ENCODE data around the gene MNT.
A peak's percentile ranks its signal among the peaks of the same experiment; 100 is the strongest.

The MNT gene

DNA sequence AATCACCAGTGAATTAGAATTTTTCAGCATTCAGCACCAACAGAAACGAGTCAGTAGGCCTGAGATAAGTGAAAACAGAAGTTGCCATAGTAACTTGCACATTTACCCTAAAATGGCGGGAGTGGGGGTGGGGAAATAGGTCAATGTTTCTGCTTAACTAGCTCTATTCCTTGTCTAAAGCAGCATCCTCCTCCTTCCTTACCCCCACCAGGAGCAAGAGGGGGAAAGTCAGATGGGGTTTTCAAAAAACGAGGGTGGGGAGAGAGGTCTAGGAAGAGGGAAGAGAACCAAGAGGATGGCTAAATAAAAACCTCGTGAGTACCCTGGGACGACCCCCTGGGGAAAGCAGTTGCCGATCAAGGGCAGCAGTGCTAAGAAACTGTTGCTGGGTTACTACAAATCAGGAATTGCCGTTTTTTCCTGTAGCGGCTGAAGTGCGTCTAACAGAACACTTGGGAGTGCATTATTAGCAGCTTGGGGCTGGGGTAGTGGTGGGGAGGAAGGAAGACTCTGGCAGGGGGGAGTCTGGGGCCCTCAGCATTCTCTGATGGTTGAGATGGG is 34.4 kb upstream of the MNT start:
- no peak for DNase-seq (ENCODE audit: low read depth)
- no peak overlapping the region for H3K4me3 ChIP-seq (ENCODE audit: low read depth, low read length)
- TF ChIP-seq, protein P1, sequence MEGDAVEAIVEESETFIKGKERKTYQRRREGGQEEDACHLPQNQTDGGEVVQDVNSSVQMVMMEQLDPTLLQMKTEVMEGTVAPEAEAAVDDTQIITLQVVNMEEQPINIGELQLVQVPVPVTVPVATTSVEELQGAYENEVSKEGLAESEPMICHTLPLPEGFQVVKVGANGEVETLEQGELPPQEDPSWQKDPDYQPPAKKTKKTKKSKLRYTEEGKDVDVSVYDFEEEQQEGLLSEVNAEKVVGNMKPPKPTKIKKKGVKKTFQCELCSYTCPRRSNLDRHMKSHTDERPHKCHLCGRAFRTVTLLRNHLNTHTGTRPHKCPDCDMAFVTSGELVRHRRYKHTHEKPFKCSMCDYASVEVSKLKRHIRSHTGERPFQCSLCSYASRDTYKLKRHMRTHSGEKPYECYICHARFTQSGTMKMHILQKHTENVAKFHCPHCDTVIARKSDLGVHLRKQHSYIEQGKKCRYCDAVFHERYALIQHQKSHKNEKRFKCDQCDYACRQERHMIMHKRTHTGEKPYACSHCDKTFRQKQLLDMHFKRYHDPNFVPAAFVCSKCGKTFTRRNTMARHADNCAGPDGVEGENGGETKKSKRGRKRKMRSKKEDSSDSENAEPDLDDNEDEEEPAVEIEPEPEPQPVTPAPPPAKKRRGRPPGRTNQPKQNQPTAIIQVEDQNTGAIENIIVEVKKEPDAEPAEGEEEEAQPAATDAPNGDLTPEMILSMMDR (IDR thresholded peaks at IDR 0.05; ENCODE audit: low read depth, low read length), result no peak
- TF ChIP-seq MYC (IDR thresholded peaks at IDR 0.05; ENCODE audit: low read depth, low read length), result no peak

DNA sequence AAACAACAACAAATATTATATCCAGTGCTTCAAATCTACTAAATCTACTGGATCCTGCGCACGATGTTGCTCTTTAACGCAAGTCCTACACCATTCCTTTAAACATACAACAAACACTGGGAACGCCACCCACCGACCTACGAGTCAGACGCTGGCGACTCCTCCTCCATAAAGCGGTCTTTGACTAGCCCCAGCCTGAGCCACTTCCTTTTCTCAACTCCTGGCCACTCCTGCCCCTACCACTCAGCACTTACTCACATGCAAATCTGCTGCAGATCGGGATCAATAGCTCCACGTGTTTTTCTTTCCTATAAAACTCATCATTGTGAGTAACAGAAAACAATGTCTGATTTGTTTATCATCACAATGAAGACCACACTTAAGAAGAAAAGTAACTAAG is 32.8 kb upstream of the MNT start:
- TF ChIP-seq MYC (IDR thresholded peaks at IDR 0.05; ENCODE audit: low read depth, low read length) (no peak), POLR2A (IDR thresholded peaks at IDR 0.05; ENCODE audit: extremely low read depth, insufficient read length) (no peak)
- TF ChIP-seq, protein P1 (IDR thresholded peaks at IDR 0.05; ENCODE audit: low read depth, low read length), result no peak
- TF ChIP-seq, protein P2, sequence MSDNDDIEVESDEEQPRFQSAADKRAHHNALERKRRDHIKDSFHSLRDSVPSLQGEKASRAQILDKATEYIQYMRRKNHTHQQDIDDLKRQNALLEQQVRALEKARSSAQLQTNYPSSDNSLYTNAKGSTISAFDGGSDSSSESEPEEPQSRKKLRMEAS (IDR thresholded peaks at IDR 0.05; ENCODE audit: low read depth, low read length), result no peak
- no peak overlapping the region for H3K4me3 ChIP-seq (ENCODE audit: low read depth, low read length)
- DNase-seq (ENCODE audit: low read depth), result peak; percentile 8

DNA sequence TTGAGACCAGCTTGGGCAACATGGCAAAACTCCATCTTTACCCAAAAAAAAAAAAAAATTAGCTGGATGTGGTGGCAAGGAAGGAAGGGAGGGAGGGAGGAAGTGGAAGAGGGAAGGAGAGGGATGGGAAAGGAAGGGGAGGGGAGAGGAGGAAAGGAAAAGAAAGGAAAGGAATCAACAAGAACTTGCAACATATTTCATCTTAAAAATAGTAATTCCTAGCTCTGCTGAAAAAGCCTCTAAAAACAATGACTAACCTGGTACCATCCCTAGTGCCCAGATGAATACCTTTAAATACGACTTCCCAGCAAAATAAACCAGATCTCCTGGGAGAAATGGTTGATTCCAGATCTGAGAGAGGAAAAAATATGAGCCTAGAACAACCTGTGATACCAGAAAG is 27.1 kb upstream of the MNT start:
- DNase-seq (ENCODE audit: low read depth), result no peak
- H3K4me3 ChIP-seq (ENCODE audit: low read depth, low read length), result no peak overlapping the region
- TF ChIP-seq, protein P2 (IDR thresholded peaks at IDR 0.05; ENCODE audit: low read depth, low read length), result no peak
- TF ChIP-seq POLR2A (IDR thresholded peaks at IDR 0.05; ENCODE audit: extremely low read depth, insufficient read length), result no peak
- TF ChIP-seq, protein P1 (IDR thresholded peaks at IDR 0.05; ENCODE audit: low read depth, low read length), result no peak
- TF ChIP-seq MYC (IDR thresholded peaks at IDR 0.05; ENCODE audit: low read depth, low read length), result no peak

DNA sequence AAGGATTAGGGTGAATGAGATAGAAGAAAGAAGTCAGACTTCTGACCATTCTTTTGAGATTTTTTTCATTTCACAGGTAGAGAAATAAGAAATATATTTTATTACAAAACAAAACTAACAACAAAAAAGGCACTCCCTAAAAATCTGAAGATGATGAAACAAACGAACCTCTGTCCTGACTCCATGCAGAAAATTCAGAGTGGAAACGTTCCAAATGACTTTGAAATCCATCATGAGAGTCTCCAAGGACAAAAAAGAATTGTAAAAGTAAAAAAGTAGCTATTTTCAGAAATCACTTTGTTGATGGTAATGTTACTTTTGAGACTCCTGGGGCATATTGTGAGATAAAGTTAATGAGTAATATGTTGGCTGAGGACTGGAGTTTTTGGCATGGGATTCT is 26.4 kb upstream of the MNT start:
- no peak for DNase-seq (ENCODE audit: low read depth)
- TF ChIP-seq MYC (IDR thresholded peaks at IDR 0.05; ENCODE audit: low read depth, low read length) (no peak), POLR2A (IDR thresholded peaks at IDR 0.05; ENCODE audit: extremely low read depth, insufficient read length) (no peak)
- TF ChIP-seq, protein P1 (IDR thresholded peaks at IDR 0.05; ENCODE audit: low read depth, low read length), result no peak
- TF ChIP-seq, protein P2 (IDR thresholded peaks at IDR 0.05; ENCODE audit: low read depth, low read length), result no peak
- no peak overlapping the region for H3K4me3 ChIP-seq (ENCODE audit: low read depth, low read length)

DNA sequence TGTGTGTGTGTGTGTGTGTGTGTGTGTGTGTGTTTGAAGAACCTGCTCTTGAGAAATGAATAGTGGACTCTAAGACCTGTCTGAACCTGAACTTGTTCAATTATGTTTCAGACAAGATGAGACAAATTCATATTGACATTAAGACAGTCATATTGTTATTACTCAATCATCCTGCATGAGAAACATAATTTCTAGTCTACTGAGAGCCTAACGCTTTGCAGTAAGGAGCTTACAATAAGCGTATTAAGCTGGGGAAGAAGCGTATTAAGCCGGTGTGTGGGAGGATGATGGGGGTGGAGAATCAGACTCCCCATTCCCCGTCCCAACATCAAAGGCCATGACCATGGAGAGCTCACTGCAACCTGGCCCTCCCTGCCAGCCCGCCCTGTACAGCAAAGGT is 22.4 kb upstream of the MNT start:
- TF ChIP-seq, protein P2 (IDR thresholded peaks at IDR 0.05; ENCODE audit: low read depth, low read length), result no peak
- TF ChIP-seq, protein P1 (IDR thresholded peaks at IDR 0.05; ENCODE audit: low read depth, low read length), result no peak
- TF ChIP-seq POLR2A (IDR thresholded peaks at IDR 0.05; ENCODE audit: extremely low read depth, insufficient read length), result no peak
- no peak for TF ChIP-seq MYC (IDR thresholded peaks at IDR 0.05; ENCODE audit: low read depth, low read length)
- DNase-seq (ENCODE audit: low read depth), result no peak

More for the DNA sequence above, 22.4 kb upstream of the MNT start:
- H3K4me3 ChIP-seq (ENCODE audit: low read depth, low read length), result no peak overlapping the region

All from NB4 (cell line).